ENCODE data around the gene SMYD3.

The SMYD3 gene

GRCh38 chr1:246301553-246302250 is 205.4 kb downstream of the SMYD3 start:
- no peak for DNase-seq
- in situ Hi-C loops (cut with HindIII; ENCODE audit: low pct_ligation_motif_present, low pct_unique_long_range_greater_than_20kb, low sequenced_read_pairs) = no loop called here

- in situ Hi-C loops (cut with HindIII; ENCODE audit: low pct_ligation_motif_present, low pct_unique_long_range_greater_than_20kb, low sequenced_read_pairs) = no loop called here
- DNase-seq = no peak
Observed at GRCh38 chr1:246300626-246301549, 206.2 kb downstream of the SMYD3 start.

- peak; percentile 10 for DNase-seq
- in situ Hi-C loops (cut with HindIII; ENCODE audit: low pct_ligation_motif_present, low pct_unique_long_range_greater_than_20kb, low sequenced_read_pairs) = no loop called here
Observed at GRCh38 chr1:246297279-246298265, 209.5 kb downstream of the SMYD3 start.

GRCh38 chr1:246295968-246296367 is 211.1 kb downstream of the SMYD3 start:
- in situ Hi-C loops (cut with HindIII; ENCODE audit: low pct_ligation_motif_present, low pct_unique_long_range_greater_than_20kb, low sequenced_read_pairs) = no loop called here
- no peak for DNase-seq

GRCh38 chr1:246295340-246295739 is 211.7 kb downstream of the SMYD3 start:
- in situ Hi-C loops (cut with HindIII; ENCODE audit: low pct_ligation_motif_present, low pct_unique_long_range_greater_than_20kb, low sequenced_read_pairs) = no loop called here
- DNase-seq = no peak

GRCh38 chr1:246294263-246294662 is 212.8 kb downstream of the SMYD3 start:
- in situ Hi-C loops (cut with HindIII; ENCODE audit: low pct_ligation_motif_present, low pct_unique_long_range_greater_than_20kb, low sequenced_read_pairs) = no loop called here
- DNase-seq = no peak

GRCh38 chr1:246293366-246294121 is 213.5 kb downstream of the SMYD3 start:
- in situ Hi-C loops (cut with HindIII; ENCODE audit: low pct_ligation_motif_present, low pct_unique_long_range_greater_than_20kb, low sequenced_read_pairs) = no loop called here
- no peak for DNase-seq

- in situ Hi-C loops (cut with HindIII; ENCODE audit: low pct_ligation_motif_present, low pct_unique_long_range_greater_than_20kb, low sequenced_read_pairs) = no loop called here
- no peak for DNase-seq
Observed at GRCh38 chr1:246292571-246292970, 214.5 kb downstream of the SMYD3 start.

GRCh38 chr1:246291127-246291526 is 216.0 kb downstream of the SMYD3 start:
- in situ Hi-C loops (cut with HindIII; ENCODE audit: low pct_ligation_motif_present, low pct_unique_long_range_greater_than_20kb, low sequenced_read_pairs) = no loop called here
- DNase-seq = no peak

GRCh38 chr1:246283771-246284410 is 223.2 kb downstream of the SMYD3 start:
- in situ Hi-C loops (cut with HindIII; ENCODE audit: low pct_ligation_motif_present, low pct_unique_long_range_greater_than_20kb, low sequenced_read_pairs) = no loop called here
- DNase-seq = peak; percentile 26

- in situ Hi-C loops (cut with HindIII; ENCODE audit: low pct_ligation_motif_present, low pct_unique_long_range_greater_than_20kb, low sequenced_read_pairs) = no loop called here
- no peak for DNase-seq
Observed at GRCh38 chr1:246281639-246282038, 225.4 kb downstream of the SMYD3 start.

GRCh38 chr1:246281195-246281594 is 225.9 kb downstream of the SMYD3 start:
- in situ Hi-C loops (cut with HindIII; ENCODE audit: low pct_ligation_motif_present, low pct_unique_long_range_greater_than_20kb, low sequenced_read_pairs) = no loop called here
- DNase-seq = no peak

GRCh38 chr1:246280551-246280950 is 226.5 kb downstream of the SMYD3 start:
- in situ Hi-C loops (cut with HindIII; ENCODE audit: low pct_ligation_motif_present, low pct_unique_long_range_greater_than_20kb, low sequenced_read_pairs) = no loop called here
- DNase-seq = peak; percentile 49

- in situ Hi-C loops (cut with HindIII; ENCODE audit: low pct_ligation_motif_present, low pct_unique_long_range_greater_than_20kb, low sequenced_read_pairs) = no loop called here
Observed at GRCh38 chr1:246279402-246279801, 227.7 kb downstream of the SMYD3 start.

GRCh38 chr1:246278371-246278770 is 228.7 kb downstream of the SMYD3 start:
- in situ Hi-C loops (cut with HindIII; ENCODE audit: low pct_ligation_motif_present, low pct_unique_long_range_greater_than_20kb, low sequenced_read_pairs) = no loop called here

More at GRCh38 chr1:246279402-246279801, 227.7 kb downstream of the SMYD3 start:
- DNase-seq = no peak

GRCh38 chr1:246275036-246275435 is 232.0 kb downstream of the SMYD3 start:
- in situ Hi-C loops (cut with HindIII; ENCODE audit: low pct_ligation_motif_present, low pct_unique_long_range_greater_than_20kb, low sequenced_read_pairs) = no loop called here

More at GRCh38 chr1:246278371-246278770, 228.7 kb downstream of the SMYD3 start:
- DNase-seq = no peak

GRCh38 chr1:246274186-246274585 is 232.9 kb downstream of the SMYD3 start:
- no peak for DNase-seq
- in situ Hi-C loops (cut with HindIII; ENCODE audit: low pct_ligation_motif_present, low pct_unique_long_range_greater_than_20kb, low sequenced_read_pairs) = no loop called here

More at GRCh38 chr1:246275036-246275435, 232.0 kb downstream of the SMYD3 start:
- no peak for DNase-seq

All from ACHN (cell line).